CD4-positive, alpha-beta T cell treated with Interleukin-6 at 100 ng/mL for 8 hours (primary cell): ENCODE data around the gene FHIT.

Experiments used
- DNase-seq: peaks from one replicate; pipeline ENCODE4 v3.0.0-alpha.2; 2020; ENCODE audit warnings: mixed read lengths, low spot score

The FHIT gene

DNA sequence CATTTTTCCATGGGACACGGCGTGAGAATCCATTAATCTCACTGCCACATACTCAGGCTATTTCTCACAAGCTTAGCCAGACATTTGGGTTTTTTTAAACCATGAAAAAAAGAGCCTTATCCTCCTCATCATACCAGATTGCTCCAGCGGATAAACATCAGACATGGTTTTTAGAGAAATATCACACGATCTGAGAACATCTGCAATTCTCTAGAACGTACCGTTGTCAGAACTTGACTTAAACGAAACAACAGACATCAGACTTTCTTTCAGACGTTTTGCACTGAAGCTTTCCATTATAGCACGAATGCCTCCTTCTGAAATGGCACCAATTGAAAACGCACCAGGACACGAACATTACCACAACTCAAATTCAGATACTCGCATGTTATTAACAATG is 1457.3 kb downstream of the FHIT start:
- no peak for DNase-seq

GRCh38 chr3:59791774-59792308 is 1459.4 kb downstream of the FHIT start:
- DNase-seq = no peak

- DNase-seq = no peak
Observed at GRCh38 chr3:59790241-59790640, 1461.0 kb downstream of the FHIT start.

GRCh38 chr3:59788801-59789200 is 1462.5 kb downstream of the FHIT start:
- DNase-seq = no peak

- no peak for DNase-seq
Observed at GRCh38 chr3:59788133-59788532, 1463.1 kb downstream of the FHIT start.

- DNase-seq = no peak
Observed at GRCh38 chr3:59786374-59786773, 1464.9 kb downstream of the FHIT start.

GRCh38 chr3:59784164-59784563 is 1467.1 kb downstream of the FHIT start:
- no peak for DNase-seq

DNA sequence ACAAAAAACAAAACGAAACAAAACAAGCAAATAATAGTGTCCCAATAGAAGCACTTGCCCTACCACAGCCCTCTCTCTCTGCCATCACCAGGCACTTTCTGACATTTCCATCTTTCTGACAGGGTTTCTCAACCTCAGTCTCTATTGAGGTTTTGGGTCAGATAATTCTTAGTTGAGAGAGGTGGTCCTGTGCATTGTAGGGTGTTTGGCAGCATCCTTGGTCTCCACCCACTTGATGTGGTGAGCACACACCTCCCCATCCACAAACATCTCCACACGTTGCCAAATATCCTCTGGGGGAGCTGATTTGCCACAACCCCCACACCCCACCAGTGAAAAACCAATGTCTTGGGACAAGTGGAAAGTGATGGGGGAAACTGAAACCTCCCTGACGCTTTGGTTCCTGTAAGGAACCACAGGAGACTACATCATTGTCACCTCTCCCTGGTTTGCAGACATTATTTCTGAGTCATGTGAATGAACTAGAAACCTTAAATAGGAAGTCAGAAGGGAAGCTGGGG is 1467.7 kb downstream of the FHIT start:
- DNase-seq = no peak

DNA sequence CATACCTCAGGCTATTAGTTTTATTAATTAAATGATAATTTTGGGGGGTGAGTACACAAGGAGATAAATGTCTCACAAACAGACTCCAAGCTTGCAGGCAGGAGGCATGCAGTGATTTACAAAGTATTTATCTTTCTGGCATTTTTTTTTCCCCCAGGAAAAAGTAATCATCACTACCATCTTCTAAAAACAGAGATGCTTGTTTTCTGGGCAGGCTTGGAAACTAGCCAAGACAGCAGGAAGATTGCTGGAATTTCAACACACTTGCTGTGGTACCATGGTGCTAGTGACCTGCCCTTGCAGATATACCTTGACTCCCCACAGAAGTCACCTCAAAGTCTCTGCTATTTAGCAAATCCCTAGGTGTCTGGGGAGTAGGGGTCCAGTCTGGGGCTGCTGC is 1468.6 kb downstream of the FHIT start:
- no peak for DNase-seq

GRCh38 chr3:59780209-59780608 is 1471.0 kb downstream of the FHIT start:
- DNase-seq = no peak

DNA sequence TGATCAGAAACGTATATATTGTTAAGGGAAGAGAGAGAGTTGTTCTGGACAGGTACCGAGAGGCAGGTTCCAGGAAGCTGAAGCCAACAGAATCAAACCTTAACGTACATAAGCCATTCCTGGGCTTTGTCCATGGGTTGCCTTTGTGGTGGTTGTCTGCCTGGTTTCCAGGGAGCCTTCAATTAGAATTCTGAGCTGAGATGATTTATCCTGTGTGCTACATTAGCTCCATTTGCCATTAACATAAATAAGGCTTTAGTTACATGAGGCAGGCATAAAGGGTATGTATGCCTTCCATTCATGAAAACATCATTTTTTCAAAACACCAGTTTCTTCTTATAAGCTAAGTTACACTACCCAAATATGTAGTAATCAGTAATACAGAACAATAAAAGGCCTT is 1472.0 kb downstream of the FHIT start:
- DNase-seq = no peak

DNA sequence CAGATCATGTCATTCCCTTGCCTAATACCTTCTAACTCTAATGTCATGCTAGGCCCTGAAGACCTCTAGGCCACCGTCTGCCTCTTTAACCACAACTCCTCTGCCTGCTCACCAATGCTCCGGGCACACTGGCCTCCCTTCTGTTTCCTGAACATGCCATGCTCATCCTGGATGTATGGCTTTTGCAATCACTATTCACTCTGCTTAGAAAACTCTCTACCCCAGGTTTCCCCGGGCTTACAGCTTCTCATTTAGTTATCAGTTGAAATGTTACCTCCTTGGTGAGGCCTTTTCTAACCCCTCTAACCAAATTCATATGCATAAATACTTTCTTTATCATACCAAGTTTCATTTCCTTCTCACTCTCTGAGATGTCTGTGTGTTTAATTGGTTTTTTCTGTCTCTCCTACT is 1473.6 kb downstream of the FHIT start:
- no peak for DNase-seq

DNA sequence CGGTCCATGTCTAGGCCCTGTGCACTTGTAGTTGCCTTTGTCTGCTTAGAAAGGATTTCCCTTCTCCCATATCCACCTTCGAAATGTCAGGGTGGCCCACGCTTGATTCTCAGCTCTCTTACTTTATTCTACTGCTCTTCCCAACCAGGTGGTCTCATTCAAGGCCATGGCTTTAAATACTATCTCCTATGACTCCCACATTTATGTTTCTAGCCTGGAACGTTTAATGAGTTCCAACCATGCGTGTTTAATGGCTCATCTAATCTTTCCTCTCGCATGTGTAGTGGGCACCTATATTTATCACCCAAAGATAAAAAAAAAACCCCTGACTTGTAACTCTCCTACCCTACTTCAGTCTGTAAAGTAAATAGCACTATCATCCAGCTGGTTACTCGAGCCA is 1474.2 kb downstream of the FHIT start:
- no peak for DNase-seq

DNA sequence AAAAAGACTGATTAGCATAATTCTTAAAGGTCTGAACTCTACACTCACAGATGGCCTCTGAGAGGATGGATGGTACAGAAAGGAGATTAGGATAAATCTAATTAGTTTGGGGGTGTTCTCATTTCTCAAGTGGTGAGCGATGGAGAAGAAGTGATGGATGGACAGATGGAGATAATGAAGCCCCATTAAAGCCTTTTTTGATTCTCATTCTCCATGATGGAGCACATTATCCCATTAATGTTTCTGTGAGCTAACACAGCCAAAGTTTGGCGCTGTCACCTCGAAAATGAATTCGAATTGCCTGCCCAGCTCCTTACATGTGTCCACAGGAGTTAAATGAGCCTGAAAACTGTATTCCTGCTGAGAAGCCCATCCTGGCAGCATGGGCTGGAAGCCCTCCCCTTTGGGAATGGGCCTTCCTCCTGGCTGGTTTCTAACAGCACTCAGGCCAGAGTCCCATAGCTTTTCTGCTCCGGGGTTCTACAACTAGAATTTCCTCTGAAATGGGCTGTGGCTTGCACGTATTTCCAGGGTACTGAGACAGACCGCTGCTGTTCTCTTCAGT is 1475.4 kb downstream of the FHIT start:
- no peak for DNase-seq

GRCh38 chr3:59775106-59775505 is 1476.1 kb downstream of the FHIT start:
- no peak for DNase-seq

- DNase-seq = no peak
Observed at GRCh38 chr3:59774634-59775033, 1476.6 kb downstream of the FHIT start.

DNA sequence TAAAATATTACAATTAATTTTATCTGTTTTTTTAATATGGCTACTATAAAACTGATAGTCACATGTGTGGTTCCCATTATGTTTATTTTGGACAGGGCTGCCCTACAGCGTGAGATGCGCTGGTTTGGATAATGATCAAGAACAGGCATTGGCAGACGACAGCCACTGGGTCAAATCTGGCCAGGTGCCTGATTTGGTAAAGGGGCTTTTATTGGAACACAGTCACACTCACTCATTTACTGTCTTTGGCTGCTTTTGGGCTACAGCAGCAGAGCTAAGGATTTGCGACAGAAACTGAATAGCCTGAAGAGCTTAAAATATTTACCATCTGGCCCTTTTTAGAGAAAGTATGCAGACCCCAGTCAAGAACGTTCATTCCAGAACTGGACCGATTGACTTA is 1477.3 kb downstream of the FHIT start:
- no peak for DNase-seq

GRCh38 chr3:59772416-59773408 is 1478.5 kb downstream of the FHIT start:
- peak; percentile 65 for DNase-seq

- DNase-seq = no peak
Observed at GRCh38 chr3:59771768-59772181, 1479.5 kb downstream of the FHIT start.

DNA sequence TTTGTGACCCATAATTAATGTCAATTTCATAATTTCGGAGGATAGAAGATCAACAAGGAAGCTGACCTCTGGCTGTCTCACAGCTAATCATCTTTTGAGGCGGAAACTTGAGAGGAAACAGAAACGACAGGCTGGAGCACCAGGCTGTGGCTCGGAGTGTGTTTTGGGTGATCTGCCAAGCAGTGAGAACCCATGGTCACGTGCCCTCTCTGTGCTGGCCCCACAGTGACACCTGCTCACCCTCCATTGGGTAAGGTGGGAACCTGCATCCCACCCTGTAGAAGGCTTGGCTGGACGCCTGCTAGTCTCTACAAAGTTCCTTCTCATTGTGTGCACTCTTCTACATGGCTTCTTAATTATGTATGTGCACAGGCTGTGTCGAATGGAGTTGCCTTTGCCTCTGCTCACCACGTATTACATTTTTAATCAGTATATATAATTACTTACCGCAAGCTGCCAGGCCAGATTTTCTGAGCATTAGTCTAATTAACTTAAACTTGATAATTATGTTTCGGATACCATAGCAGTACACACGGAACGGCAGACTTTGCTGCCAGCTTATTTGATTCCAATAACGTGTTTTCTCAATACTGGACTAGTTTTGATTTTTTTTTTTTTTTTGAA is 1482.0 kb downstream of the FHIT start:
- DNase-seq = no peak

GRCh38 chr3:59766200-59766872 is 1484.9 kb downstream of the FHIT start:
- DNase-seq = no peak

GRCh38 chr3:59764171-59764570 is 1487.1 kb downstream of the FHIT start:
- no peak for DNase-seq
